ENCODE measurements around the gene TMEM174. TPM values are rescaled to one million over a fixed set of nuclear protein-coding genes. Genes with fewer than 3 reads are reported as not detected.
A peak's percentile ranks its signal among the peaks of the same experiment; 100 is the strongest.

Gene TMEM174
- polyA plus RNA-seq, 3 donors from 2014 or later: not detected

DNA sequence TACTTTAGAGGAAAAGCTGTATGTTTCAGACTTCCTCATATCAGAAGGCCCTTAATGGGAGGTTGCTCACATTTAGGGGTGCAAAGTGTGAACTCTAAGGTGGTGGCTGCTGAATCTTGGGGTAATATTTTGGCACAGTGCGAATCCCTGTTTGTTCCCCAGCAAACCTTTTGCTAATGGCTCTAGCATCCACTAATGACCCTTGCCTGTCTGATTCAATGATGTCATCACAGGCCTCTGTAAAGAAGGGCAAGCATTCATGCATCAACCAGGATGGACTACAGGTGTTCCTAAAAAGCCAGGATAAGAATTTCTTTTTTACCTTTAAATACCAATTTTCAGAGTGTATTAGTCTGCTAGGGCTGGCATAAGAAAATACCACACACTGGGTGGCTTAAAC lies 32.2 kb upstream of the TMEM174 start:
- no peaks in the 10 kb centered on the region for H3K4me1 Mint-ChIP-seq

DNA sequence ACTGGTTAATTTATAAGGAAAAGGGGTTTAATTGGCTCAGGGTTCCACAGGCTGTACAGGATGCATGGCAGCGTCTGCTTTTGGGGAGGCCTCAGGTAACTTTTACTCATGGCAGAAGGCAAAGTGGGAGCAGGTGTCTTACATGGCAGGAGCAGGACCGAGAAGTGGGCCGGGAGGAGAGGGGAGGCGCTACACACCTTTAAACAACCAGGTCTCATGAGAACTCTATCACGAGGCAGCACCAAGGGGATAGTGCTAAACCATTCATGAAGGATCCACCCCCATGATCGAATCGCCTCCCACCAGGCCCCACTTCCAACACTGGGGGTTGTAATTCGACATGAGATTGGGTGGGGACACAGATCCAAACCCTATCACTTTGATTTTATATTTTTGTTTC lies 31.0 kb upstream of the TMEM174 start:
- Mint-ChIP-seq H3K4me3 (no peak overlapping the region), H3K36me3 (no peaks in the 10 kb centered on the region), H3K9me3 (no peaks in the 10 kb centered on the region), H3K27me3 (ENCODE audit: low read depth in 3 of 3) (peaks cover 2 to 10% (median 6%) of the 10 kb centered on the region in 3 donors), H3K27ac (no peak overlapping the region), H3K4me1 (no peaks in the 10 kb centered on the region)
- no peak for DNase-seq

More for the DNA sequence above, 32.2 kb upstream of the TMEM174 start:
- Mint-ChIP-seq H3K27ac (no peak overlapping the region), H3K36me3 (no peaks in the 10 kb centered on the region), H3K27me3 (ENCODE audit: low read depth in 3 of 3) (peaks cover 2 to 12% (median 2%) of the 10 kb centered on the region in 3 donors), H3K9me3 (no peaks in the 10 kb centered on the region), H3K4me3 (no peak overlapping the region)
- no peak for DNase-seq

DNA sequence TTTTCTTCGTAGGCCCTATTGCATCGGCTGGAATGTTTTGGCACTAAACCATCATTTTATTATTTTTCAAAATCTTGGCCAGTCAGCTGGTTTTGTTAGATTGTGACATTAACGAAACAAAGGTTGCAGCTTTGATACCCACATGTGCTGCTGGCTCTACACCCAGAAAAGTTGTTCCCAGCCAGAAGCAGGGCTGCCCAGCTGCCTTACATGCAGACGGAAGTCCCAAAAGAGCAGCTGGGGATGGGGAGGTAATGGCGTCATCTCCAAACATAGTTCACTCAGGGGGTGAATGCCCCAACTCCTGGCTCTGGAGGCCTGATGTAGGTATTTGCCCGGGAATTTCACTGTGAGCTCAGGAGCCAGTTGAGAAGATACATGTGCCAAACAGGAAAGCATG lies 29.3 kb upstream of the TMEM174 start:
- Mint-ChIP-seq H3K36me3 (no peaks in the 10 kb centered on the region), H3K27me3 (ENCODE audit: low read depth in 3 of 3) (peaks cover 2 to 10% (median 5%) of the 10 kb centered on the region in 3 donors), H3K27ac (no peak overlapping the region), H3K9me3 (no peaks in the 10 kb centered on the region), H3K4me1 (no peaks in the 10 kb centered on the region), H3K4me3 (no peak overlapping the region)
- DNase-seq: no peak

DNA sequence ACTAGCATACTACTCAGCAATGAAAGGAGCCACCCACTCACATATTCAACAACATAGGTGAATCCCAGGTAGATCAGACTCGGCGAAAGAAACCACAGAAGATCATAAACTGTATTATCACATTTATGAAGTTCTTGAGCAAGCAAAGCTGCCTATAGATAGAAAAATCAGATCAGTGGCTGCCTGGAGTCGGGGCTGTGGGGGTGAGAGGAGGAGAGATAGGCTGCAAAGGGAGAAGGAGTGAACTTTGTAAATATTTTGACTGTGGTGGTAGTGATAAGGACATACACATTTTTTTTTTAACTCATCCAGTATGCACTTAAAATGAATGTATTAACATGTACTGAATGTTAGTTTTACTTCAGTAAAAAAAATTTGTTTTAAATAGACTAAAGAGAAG lies 23.5 kb upstream of the TMEM174 start:
- no peak for DNase-seq
- H3K36me3 Mint-ChIP-seq: no peaks in the 10 kb centered on the region
- H3K27ac Mint-ChIP-seq: no peak overlapping the region
- H3K4me3 Mint-ChIP-seq: no peak overlapping the region
- peaks cover 2 to 11% (median 4%) of the 10 kb centered on the region in 3 donors for H3K27me3 Mint-ChIP-seq (ENCODE audit: low read depth in 3 of 3)
- peaks cover 3 to 8% of the 10 kb centered on the region in 2 donors for H3K4me1 Mint-ChIP-seq
- H3K9me3 Mint-ChIP-seq: no peaks in the 10 kb centered on the region

DNA sequence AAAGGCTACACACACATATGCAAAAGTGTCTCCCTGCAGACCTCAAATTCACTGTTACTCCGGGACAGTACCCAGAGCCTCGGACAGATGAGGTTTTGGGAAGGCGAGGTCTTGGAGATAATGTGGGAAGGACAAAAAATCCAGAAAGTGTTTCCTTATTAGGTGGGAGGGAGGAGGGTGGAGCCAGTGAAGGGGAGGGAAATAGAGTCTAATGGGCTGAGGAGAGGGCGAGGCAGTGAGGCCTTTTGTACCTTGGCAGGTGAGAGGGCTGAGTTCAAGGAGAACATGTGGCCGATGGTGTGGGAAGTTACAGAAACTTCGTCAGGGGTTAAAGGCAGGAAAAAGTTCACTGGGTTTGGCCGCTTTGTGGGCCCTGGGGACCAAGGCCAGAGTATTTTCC lies 22.1 kb upstream of the TMEM174 start:
- H3K36me3 Mint-ChIP-seq: no peaks in the 10 kb centered on the region
- H3K27ac Mint-ChIP-seq: peak overlapping the region in 1 of 6 donors; percentile 7
- no peak overlapping the region for H3K4me3 Mint-ChIP-seq
- H3K9me3 Mint-ChIP-seq: no peaks in the 10 kb centered on the region
- H3K27me3 Mint-ChIP-seq (ENCODE audit: low read depth in 3 of 3): peaks cover 3 to 11% (median 4%) of the 10 kb centered on the region in 3 donors
- no peak for DNase-seq
- peaks cover 3 to 8% of the 10 kb centered on the region in 2 donors for H3K4me1 Mint-ChIP-seq

DNA sequence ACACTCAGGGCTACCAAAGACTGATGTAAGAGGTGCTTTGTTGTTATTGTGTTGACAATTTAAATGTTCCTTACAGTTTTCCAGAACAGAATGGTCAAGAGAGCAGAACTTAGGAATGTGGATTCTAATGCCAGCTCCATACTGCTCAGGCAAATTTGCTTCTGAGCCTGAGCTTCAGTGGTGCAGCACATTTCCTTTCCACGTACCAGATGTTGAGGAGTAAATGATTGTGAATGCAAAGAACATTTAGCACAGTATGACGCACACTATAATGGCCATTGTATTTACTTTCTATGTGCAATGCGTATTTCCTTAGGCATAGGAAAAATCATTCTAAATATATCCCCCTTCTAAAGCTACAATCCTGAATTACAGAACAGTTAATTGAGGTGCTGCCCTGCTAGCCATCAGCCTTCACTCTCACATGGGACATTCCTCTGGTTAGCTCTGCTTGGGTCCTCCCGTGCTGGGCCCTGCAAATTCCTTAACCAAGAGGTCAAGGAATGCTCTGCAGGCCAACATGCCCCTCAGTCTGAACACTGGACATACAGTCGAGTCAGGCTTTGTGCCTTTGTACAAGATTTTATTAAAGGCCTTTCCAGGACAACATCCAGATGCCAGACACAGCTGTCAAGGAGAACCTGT lies 21.1 kb upstream of the TMEM174 start:
- Mint-ChIP-seq H3K4me3 (no peak overlapping the region), H3K27me3 (ENCODE audit: low read depth in 3 of 3) (peaks cover 4 to 7% (median 4%) of the 10 kb centered on the region in 3 donors)
- no peak for DNase-seq

DNA sequence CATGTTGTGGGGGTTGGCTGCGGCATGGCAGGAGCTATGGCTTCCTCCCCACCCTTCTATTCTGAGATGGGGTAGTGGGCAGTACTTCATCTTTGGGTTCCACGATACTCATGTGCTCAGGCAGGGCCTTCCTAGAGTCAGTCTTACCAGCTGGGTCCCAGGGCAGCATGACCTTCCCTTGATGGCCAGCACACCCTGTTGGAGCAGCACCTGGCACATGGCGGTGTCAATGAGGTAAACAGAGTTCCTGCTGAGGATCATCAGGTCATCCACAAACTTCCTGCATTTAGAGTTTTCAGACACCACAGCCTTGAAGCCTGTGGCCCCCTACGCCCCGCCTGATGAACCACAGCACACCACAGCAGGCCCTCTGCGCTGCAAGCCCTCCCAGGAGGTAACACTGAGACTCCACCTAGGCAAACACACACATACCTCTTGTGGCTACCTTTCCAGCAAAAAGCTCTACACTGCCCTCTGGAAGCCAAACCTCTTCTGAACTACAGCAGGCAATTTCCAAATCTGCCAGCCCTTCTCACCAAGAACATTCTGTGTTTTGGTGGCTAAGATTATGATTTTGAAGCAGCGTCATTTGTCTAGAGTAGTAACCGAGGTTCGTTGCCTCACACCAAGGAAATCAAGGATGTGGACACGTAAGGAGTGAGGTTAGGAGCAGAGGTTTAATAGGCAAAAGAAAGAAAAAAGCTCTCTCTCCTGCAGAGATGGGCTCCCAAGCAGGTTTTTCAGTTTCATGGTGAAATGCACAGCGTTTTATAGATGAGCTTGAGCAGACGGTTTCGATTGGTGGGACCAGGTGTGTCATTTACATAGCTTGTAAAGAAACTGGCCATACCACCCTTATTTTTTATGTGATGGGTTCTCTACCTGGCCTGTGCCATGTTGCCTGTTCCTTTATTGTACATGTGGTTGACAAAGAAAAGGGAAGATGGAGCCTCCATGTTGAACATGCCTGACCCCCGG lies 20.3 kb upstream of the TMEM174 start:
- H3K4me1 Mint-ChIP-seq: peaks cover 3 to 9% of the 10 kb centered on the region in 2 donors
- no peaks in the 10 kb centered on the region for H3K36me3 Mint-ChIP-seq
- no peak for DNase-seq
- H3K4me3 Mint-ChIP-seq: no peak overlapping the region
- H3K9me3 Mint-ChIP-seq: no peaks in the 10 kb centered on the region
- peaks cover 4 to 5% (median 4%) of the 10 kb centered on the region in 3 donors for H3K27me3 Mint-ChIP-seq (ENCODE audit: low read depth in 3 of 3)
- no peak overlapping the region for H3K27ac Mint-ChIP-seq

More for the DNA sequence above, 21.1 kb upstream of the TMEM174 start:
- no peaks in the 10 kb centered on the region for H3K9me3 Mint-ChIP-seq
- no peaks in the 10 kb centered on the region for H3K36me3 Mint-ChIP-seq
- no peak overlapping the region for H3K27ac Mint-ChIP-seq
- H3K4me1 Mint-ChIP-seq: peaks cover 3 to 8% of the 10 kb centered on the region in 2 donors

DNA sequence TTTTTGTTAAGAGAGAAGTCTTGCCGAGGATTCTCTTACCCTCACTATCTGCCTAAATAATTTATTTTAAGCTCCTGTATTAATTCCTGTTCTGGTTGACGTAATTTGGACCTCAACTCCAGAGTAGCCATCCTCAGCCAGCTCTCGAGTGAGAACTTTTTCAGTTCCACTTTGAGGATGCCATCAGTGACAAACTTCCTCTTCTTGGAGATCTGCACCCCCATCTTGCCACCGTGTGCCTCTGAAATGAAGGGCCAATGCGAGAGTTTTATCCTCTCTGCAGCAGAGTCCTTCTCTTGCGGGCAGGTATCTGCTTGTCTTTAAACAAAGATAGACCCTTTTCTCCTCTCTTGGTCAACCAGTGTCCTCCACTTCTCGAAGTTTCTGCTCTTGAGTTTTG lies 19.5 kb upstream of the TMEM174 start:
- H3K27ac Mint-ChIP-seq: no peak overlapping the region
- no peak overlapping the region for H3K4me3 Mint-ChIP-seq
- H3K4me1 Mint-ChIP-seq: peaks cover 3 to 14% of the 10 kb centered on the region in 2 donors
- H3K36me3 Mint-ChIP-seq: no peaks in the 10 kb centered on the region
- H3K27me3 Mint-ChIP-seq (ENCODE audit: low read depth in 3 of 3): peaks cover 4 to 5% (median 4%) of the 10 kb centered on the region in 3 donors
- H3K9me3 Mint-ChIP-seq: no peaks in the 10 kb centered on the region
- DNase-seq: no peak

DNA sequence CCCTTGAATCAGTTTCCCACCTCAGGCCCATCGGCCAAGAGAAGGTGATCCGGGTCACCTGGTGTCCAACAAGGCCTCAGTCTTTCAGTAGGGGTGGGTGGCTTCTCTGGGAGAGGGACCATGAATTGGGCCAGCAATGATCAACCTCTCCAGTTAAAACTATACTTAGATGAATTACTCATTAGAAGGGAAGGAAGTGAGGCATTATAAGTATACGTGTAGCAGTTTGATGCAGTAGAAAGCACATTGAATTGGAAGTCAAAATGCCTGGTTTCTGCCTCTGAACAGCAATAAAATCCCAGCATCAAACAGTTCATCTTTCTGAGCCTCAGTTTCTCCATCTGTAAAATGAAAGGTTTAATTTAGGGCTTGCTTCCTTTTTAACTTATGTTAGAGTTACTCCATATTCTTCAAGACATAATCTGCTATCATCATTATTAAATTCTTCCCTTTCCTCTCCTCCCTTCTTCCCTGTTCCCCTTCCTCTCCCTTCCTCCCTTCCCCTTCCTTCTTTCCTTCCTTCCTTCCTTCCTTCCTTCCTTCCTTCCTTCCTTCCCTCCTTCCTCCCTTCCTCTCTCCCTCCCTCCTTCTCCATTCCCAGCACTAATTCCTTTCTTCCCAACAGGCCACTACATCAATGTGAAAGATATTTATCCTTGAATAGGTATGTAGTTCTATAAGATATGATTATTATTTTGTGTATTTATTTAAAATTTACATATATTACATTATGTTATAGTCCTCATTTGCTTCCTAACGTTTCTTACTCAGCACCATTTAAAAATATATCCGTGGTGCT lies 18.6 kb upstream of the TMEM174 start:
- DNase-seq: no peak
- H3K36me3 Mint-ChIP-seq: no peaks in the 10 kb centered on the region
- no peak overlapping the region for H3K4me3 Mint-ChIP-seq
- H3K27ac Mint-ChIP-seq: peak overlapping the region in 1 of 6 donors; percentile 23
- H3K9me3 Mint-ChIP-seq: no peaks in the 10 kb centered on the region
- H3K27me3 Mint-ChIP-seq (ENCODE audit: low read depth in 3 of 3): peaks cover 4 to 5% (median 4%) of the 10 kb centered on the region in 3 donors
- peaks cover 9 to 21% of the 10 kb centered on the region in 2 donors for H3K4me1 Mint-ChIP-seq

DNA sequence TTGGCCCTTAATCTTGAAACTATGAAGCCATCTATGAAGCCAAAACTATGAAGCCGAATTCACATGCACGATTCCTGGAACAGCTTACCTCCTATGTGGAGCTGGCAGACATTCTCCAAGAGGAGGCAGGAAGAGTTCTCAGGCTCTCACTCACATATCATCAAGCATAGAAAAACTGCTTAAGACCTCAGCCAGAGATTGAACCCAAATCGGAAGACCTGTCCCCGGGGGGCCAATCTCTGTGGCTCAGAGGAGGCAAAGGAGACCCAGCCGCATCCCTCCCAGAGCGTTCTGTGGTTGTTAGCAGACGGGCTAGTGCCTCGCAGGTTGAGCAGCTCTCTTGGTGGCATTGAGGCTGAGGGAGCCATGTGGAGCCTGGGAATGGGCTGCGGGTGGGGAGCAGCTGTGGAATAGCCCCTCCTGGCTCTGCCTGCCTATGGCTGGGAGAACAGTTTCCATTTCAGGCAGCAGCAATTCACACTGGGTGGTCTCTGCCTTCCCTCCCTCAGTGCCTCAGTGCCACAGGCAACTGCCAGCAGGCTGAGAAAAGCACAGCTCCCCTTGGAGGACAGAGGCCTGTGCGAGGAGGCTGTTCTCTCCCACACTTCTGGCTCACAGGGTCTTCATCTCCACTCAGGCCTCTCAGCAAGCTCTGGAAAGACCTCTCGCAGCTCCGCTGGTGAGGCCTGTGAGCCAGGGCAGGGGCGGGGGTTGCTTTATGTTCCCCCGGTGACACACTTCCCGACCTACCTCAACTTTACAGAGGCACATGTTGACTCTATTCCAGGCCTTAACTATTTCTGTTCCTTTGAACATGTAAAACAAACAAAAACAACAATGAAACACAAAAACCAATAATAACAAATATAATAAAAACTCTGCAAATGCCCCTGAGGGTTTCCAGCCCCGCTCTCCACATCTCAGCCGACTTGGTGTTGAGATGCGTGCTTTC lies 17.4 kb upstream of the TMEM174 start:
- H3K27me3 Mint-ChIP-seq (ENCODE audit: low read depth in 3 of 3): peaks cover 4 to 6% (median 5%) of the 10 kb centered on the region in 3 donors
- H3K27ac Mint-ChIP-seq: no peak overlapping the region
- peaks cover 21 to 32% of the 10 kb centered on the region in 2 donors for H3K4me1 Mint-ChIP-seq
- H3K4me3 Mint-ChIP-seq: no peak overlapping the region
- no peaks in the 10 kb centered on the region for H3K36me3 Mint-ChIP-seq
- no peaks in the 10 kb centered on the region for H3K9me3 Mint-ChIP-seq
- DNase-seq: no peak

DNA sequence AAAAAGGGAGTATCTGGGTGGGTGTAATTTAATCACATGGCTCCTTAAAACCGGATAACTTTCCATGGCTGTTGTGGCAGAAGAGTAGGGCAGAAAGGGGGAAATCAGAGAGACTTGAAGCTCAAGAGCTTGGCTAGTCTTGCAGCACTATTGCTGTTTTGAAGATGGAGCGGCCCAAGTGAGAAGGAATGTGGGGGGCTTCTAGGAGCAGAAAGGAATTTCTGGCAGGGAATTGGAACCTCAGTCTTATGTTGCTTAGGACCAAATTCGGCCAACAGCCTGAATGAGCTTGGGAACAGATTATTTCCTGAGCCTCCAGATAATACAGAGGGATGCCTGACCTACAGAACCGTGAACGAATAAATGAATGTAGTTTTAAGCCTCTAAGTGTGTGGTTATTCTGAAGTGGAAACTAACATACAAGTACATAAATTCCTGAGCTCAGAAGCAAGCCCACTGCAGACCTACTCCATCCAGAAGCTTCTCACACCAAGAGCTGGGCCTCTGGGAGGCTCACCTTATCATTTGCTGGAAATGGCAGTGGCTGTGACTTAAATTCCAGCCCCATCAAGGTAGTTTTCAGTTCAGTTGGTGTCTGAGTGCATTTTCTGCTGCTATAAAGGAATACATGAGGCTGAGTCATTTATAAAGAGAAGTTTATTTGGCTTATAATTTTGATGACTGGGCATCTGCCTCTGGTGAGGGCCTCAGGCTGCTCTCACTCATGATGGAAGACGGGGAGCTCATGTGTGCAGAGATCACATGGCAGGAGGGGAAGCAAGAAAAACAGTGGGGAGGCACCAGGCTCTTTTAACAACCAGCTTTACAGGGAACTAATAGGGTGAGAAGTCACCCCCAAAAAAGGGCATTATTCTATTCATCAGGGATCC lies 15.3 kb upstream of the TMEM174 start:
- Mint-ChIP-seq H3K9me3 (no peaks in the 10 kb centered on the region), H3K36me3 (no peaks in the 10 kb centered on the region), H3K4me3 (no peak overlapping the region), H3K27me3 (ENCODE audit: low read depth in 3 of 3) (peaks cover 1 to 6% (median 4%) of the 10 kb centered on the region in 3 donors), H3K4me1 (peaks cover 23 to 37% of the 10 kb centered on the region in 2 donors), H3K27ac (no peak overlapping the region)
- no peak for DNase-seq

DNA sequence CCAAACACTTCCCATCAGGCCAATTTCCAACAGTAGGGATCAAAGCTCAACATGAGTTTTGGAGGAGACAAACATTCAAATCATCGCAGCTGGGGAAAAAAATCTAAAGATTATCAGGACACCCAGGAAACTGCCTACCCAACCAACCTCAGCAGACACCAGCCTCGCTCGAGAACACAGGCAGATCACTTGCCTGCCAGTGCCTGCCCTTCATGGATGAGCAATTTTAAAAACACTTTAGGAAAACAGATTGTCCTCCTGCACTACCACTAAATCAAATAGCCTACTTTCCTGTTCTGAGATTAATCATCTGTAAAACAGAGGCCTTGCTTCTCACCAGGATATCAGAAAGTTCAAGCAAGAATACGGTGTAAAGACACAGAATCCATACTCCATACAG lies 14.7 kb upstream of the TMEM174 start:
- Mint-ChIP-seq H3K27me3 (ENCODE audit: low read depth in 3 of 3) (peaks cover 0 to 6% (median 4%) of the 10 kb centered on the region in 3 donors), H3K27ac (no peak overlapping the region), H3K9me3 (no peaks in the 10 kb centered on the region), H3K36me3 (no peaks in the 10 kb centered on the region), H3K4me1 (peaks cover 22 to 33% of the 10 kb centered on the region in 2 donors), H3K4me3 (no peak overlapping the region)
- no peak for DNase-seq
